H1 (cell line): ENCODE data around the gene SLC35F3. TPM values are rescaled to one million over a fixed set of nuclear protein-coding genes. Genes with fewer than 3 reads are reported as not detected.

Experiments
- EGR1 ChIP-seq: IDR thresholded peaks from 2 replicates; pipeline ENCODE4 v1.6.1; 2011; ENCODE audit warnings: low read depth, low read length, borderline replicate concordance
- GTF2F1 ChIP-seq: IDR thresholded peaks from 2 replicates; pipeline ENCODE4 v1.6.1; 2012; ENCODE audit warnings: low read depth, low read length, improper control_type of control experiment, borderline replicate concordance
- HDAC2 ChIP-seq, 2 experiments: fragments of 300-600 bp in 1 of 2; sonication (generic) in 1 of 2; IDR thresholded peaks; 2 replicates each; pipeline ENCODE4 v1.6.1; 2011 to 2012; ENCODE audit warnings: low read depth in 2 of 2, low read length in 2 of 2, mild to moderate bottlenecking in 2 of 2, moderate library complexity in 2 of 2, borderline replicate concordance in 1 of 2, inconsistent platforms in 1 of 2
- JUN ChIP-seq: IDR thresholded peaks from 2 replicates; pipeline ENCODE4 v1.6.1; 2011; ENCODE audit warnings: low read depth, mild to moderate bottlenecking, improper control_type of control experiment, low read length
- POLR2A ChIP-seq, 2 experiments: IDR thresholded peaks; 1 replicate in 1 of 2; 2 replicates in 1 of 2; pipeline ENCODE4 v1.6.1; 2011; ENCODE audit warnings: low read depth in 2 of 2, low read length in 2 of 2, mild to moderate bottlenecking in 2 of 2; ENCODE audit errors: control extremely low read depth in 1 of 2
- RBBP5 ChIP-seq: IDR thresholded peaks from 2 replicates; pipeline ENCODE4 v1.7.1; 2012; ENCODE audit warnings: low read depth, mild to moderate bottlenecking, inconsistent platforms, low read length, moderate library complexity, borderline replicate concordance
- SIN3A ChIP-seq, 2 experiments: IDR thresholded peaks in 1 of 2; conservative IDR thresholded peaks in 1 of 2; 2 replicates each; pipeline ENCODE4 v1.6.1; 2011 to 2012; ENCODE audit warnings: low read length in 2 of 2, improper control_type of control experiment in 1 of 2, low read depth in 1 of 2, mild to moderate bottlenecking in 1 of 2
- SIRT6 ChIP-seq: IDR thresholded peaks from one replicate; pipeline ENCODE4 v1.7.1; 2012; ENCODE audit warnings: low read length, inconsistent platforms
- SP1 ChIP-seq: IDR thresholded peaks from 2 replicates; pipeline ENCODE4 v1.6.1; 2011; ENCODE audit warnings: low read depth, low read length
- TBP ChIP-seq: IDR thresholded peaks from 2 replicates; pipeline ENCODE4 v1.6.1; 2011; ENCODE audit warnings: low read depth, low read length, improper control_type of control experiment
- TEAD4 ChIP-seq: IDR thresholded peaks from 2 replicates; pipeline ENCODE4 v1.6.1; 2012; ENCODE audit warnings: low read depth, low read length, inconsistent platforms, mixed read lengths
- USF2 ChIP-seq: IDR thresholded peaks from 2 replicates; pipeline ENCODE4 v1.6.1; 2011; ENCODE audit warnings: low read length, improper control_type of control experiment
- polyA plus RNA-seq, 7 experiments: library from polyadenylated mRNA; depleted of rRNA in 3 of 7; stranded (reverse) in 5 of 7; unstranded in 2 of 7; fragments of >200 nt in 5 of 7; fragments of 200-250 nt in 2 of 7; gene quantifications; 1 replicate in 5 of 7; 2 replicates in 1 of 7; 4 replicates in 1 of 7; pipeline versions ENCODE4 v1.2.1 to v1.2.3, GENCODE V29; 2011 to 2013; ENCODE audit warnings: missing spikeins in 2 of 7, mixed read lengths in 2 of 7
- total RNA-seq: library from RNA; stranded (reverse); fragmentation: NEBNext Ultra II Directional; extraction: Animal tissue kit (Norgen Biotek cat#: 25700); gene quantifications from 2 replicates; pipeline ENCODE4 v1.2.1, GENCODE V29; 2021
- TF ChIP-seq, protein P1 (sequence below), 3 experiments: IDR thresholded peaks; 1 replicate in 2 of 3; 2 replicates in 1 of 3; pipeline versions ENCODE4 v1.5.1 to v1.6.1; 2011; ENCODE audit warnings: low read length in 3 of 3, mild to moderate bottlenecking in 3 of 3, inconsistent platforms in 2 of 3, low read depth in 1 of 3, moderate library complexity in 1 of 3; ENCODE audit not compliant: insufficient read depth in 1 of 3; ENCODE audit errors: control extremely low read depth in 1 of 3

Gene SLC35F3
- total and polyA plus RNA-seq, 2 of the 8 experiments (the other 6 are each of a cell fraction or from before 2014, with no cell fraction given), result 0.78 to 1.2 TPM

- TF ChIP-seq, protein P1, sequence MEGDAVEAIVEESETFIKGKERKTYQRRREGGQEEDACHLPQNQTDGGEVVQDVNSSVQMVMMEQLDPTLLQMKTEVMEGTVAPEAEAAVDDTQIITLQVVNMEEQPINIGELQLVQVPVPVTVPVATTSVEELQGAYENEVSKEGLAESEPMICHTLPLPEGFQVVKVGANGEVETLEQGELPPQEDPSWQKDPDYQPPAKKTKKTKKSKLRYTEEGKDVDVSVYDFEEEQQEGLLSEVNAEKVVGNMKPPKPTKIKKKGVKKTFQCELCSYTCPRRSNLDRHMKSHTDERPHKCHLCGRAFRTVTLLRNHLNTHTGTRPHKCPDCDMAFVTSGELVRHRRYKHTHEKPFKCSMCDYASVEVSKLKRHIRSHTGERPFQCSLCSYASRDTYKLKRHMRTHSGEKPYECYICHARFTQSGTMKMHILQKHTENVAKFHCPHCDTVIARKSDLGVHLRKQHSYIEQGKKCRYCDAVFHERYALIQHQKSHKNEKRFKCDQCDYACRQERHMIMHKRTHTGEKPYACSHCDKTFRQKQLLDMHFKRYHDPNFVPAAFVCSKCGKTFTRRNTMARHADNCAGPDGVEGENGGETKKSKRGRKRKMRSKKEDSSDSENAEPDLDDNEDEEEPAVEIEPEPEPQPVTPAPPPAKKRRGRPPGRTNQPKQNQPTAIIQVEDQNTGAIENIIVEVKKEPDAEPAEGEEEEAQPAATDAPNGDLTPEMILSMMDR (IDR thresholded peaks at IDR 0.05; ENCODE audit: control extremely low read depth in 1 of 3, insufficient read depth in 1 of 3, low read depth in 1 of 3, low read length in 3 of 3), result peak in 2 of 3 experiments; percentile 57 to 70; a peak in 3 of 4 replicates
- no peak for TF ChIP-seq JUN
- no peak for TF ChIP-seq SP1
- no peak for TF ChIP-seq POLR2A (IDR thresholded peaks at IDR 0.05; ENCODE audit: control extremely low read depth in 1 of 2, low read depth in 2 of 2, low read length in 2 of 2)
- TF ChIP-seq TBP, result no peak
- TF ChIP-seq TEAD4, result 0 out of 2 replicates have a peak, but pooled peaks have one; percentile 12
- TF ChIP-seq USF2, result no peak
- TF ChIP-seq SIRT6, result no peak
- no peak for TF ChIP-seq SIN3A (conservative IDR thresholded peaks at IDR 0.05 in 1 of 2, IDR thresholded peaks at IDR 0.05 in 1 of 2; ENCODE audit: low read depth in 1 of 2, low read length in 2 of 2)
- no peak for TF ChIP-seq HDAC2 (IDR thresholded peaks at IDR 0.05; ENCODE audit: borderline replicate concordance in 1 of 2, low read depth in 2 of 2, low read length in 2 of 2)
- no peak for TF ChIP-seq RBBP5
- TF ChIP-seq GTF2F1, result no peak
- no peak for TF ChIP-seq EGR1
These were observed 250.1 kb downstream of the SLC35F3 start (continued) for GRCh38 chr1:234154320-234155251.
